Measurements from ENCODE around the gene ZNF525. TPM values are rescaled to one million over a fixed set of nuclear protein-coding genes. Genes with fewer than 3 reads are reported as not detected.

ZNF525 gene
- 6.4 TPM for total RNA-seq

GRCh38 chr19:53365134-53365898 is at the start of gene ZNF525:
Gene ZNF525, plus strand, starts transcription at chr19:53365705. Its CDS starts 6,577 bp downstream, at chr19:53372282.
- H3K36me3 ChIP-seq: no peaks in the 10 kb centered on the region
- H3K4me1 ChIP-seq: peaks cover 6% of the 10 kb centered on the region
- no peak for TF ChIP-seq POLR2A (IDR thresholded peaks at IDR 0.05)
- TF ChIP-seq, protein P1, sequence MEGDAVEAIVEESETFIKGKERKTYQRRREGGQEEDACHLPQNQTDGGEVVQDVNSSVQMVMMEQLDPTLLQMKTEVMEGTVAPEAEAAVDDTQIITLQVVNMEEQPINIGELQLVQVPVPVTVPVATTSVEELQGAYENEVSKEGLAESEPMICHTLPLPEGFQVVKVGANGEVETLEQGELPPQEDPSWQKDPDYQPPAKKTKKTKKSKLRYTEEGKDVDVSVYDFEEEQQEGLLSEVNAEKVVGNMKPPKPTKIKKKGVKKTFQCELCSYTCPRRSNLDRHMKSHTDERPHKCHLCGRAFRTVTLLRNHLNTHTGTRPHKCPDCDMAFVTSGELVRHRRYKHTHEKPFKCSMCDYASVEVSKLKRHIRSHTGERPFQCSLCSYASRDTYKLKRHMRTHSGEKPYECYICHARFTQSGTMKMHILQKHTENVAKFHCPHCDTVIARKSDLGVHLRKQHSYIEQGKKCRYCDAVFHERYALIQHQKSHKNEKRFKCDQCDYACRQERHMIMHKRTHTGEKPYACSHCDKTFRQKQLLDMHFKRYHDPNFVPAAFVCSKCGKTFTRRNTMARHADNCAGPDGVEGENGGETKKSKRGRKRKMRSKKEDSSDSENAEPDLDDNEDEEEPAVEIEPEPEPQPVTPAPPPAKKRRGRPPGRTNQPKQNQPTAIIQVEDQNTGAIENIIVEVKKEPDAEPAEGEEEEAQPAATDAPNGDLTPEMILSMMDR (IDR thresholded peaks at IDR 0.05): no peak
- TF ChIP-seq POLR2AphosphoS5 (IDR thresholded peaks at IDR 0.05; ENCODE audit: insufficient read depth in 1 of 2, low read depth in 1 of 2): peak; percentile 75 to 84
- H3K9me3 ChIP-seq: no peaks in the 10 kb centered on the region
- peak within 1 kb of the TSS; percentile 69 for H3K27ac ChIP-seq
- no peaks in the 10 kb centered on the region for H3K27me3 ChIP-seq
- peak within 1 kb of the TSS; percentile 54 to 65 for H3K4me3 ChIP-seq
- intact Hi-C loops (cut with DNase I): no loop called here
- peak in 1 of 2 donors; percentile 88 for DNase-seq (ENCODE audit: extremely low spot score in 2 of 2)

- H3K4me1 ChIP-seq: peaks cover under 1% of the 10 kb centered on the region
- DNase-seq (ENCODE audit: extremely low spot score in 2 of 2): no peak
- H3K36me3 ChIP-seq: no peaks in the 10 kb centered on the region
- intact Hi-C loops (cut with DNase I): no loop called here
- no peaks in the 10 kb centered on the region for H3K27me3 ChIP-seq
- H3K9me3 ChIP-seq: no peaks in the 10 kb centered on the region
- H3K27ac ChIP-seq: no peak overlapping the region
- TF ChIP-seq, protein P1 (IDR thresholded peaks at IDR 0.05): no peak
- TF ChIP-seq POLR2AphosphoS5 (IDR thresholded peaks at IDR 0.05; ENCODE audit: insufficient read depth in 1 of 2, low read depth in 1 of 2): no peak
- no peak for TF ChIP-seq POLR2A (IDR thresholded peaks at IDR 0.05)
- no peak overlapping the region for H3K4me3 ChIP-seq
Observed at GRCh38 chr19:53328967-53329366, 36.5 kb upstream of the ZNF525 start.

DNA sequence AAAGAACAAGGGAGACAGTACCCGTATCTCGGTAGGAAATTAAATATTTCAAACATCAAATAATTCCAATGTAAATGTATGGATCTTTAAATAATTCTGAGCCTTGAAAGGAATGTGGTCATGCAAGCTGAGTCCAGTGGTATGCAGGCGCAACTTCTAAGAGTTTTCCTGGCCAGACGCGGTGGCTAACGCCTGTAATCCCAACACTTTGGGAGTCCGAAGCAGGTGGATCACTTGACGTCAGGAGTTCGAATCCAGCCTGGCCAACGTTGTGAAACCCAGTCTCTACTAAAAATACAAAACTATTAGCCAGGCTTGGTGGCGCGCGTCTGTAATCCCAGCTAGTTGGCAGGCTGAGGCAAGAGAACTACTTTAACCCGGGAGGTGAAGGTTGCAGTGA is 33.0 kb upstream of the ZNF525 start:
- no peak for TF ChIP-seq POLR2AphosphoS5 (IDR thresholded peaks at IDR 0.05; ENCODE audit: insufficient read depth in 1 of 2, low read depth in 1 of 2)
- TF ChIP-seq, protein P1 (IDR thresholded peaks at IDR 0.05): no peak
- TF ChIP-seq POLR2A (IDR thresholded peaks at IDR 0.05): no peak
- Histone ChIP-seq H3K27ac (no peak overlapping the region), H3K4me3 (peak overlapping the region; percentile 56 to 84), H3K27me3 (no peaks in the 10 kb centered on the region), H3K36me3 (peaks cover 0 to 7% of the 10 kb centered on the region in 2 donors), H3K9me3 (no peaks in the 10 kb centered on the region), H3K4me1 (peaks cover 7% of the 10 kb centered on the region)
- DNase-seq (ENCODE audit: extremely low spot score in 2 of 2): no peak
- intact Hi-C loops (cut with DNase I): no loop called here

DNA sequence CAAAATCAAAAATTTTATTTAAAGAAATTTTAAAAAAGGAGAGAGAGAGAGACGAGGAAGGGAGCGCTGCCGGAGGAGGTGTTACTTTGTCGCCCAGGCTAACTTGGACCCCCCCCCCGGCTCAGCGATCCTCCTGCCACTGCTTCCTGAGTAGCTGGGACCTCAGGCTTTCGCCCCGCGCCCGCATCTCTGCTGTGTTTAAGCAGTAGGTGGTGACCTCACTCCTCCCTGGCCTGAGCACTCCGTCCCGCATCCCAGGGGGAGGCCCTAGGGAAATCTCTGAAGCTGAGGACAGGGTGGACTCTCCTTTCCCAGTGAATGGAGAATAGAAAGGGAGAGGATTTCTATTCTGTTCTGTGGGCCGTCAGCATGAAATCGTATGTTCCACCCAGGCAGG is 32.4 kb upstream of the ZNF525 start:
- peak overlapping the region; percentile 61 for H3K27ac ChIP-seq
- H3K27me3 ChIP-seq: no peaks in the 10 kb centered on the region
- TF ChIP-seq POLR2A (IDR thresholded peaks at IDR 0.05) (no peak), POLR2AphosphoS5 (IDR thresholded peaks at IDR 0.05; ENCODE audit: insufficient read depth in 1 of 2, low read depth in 1 of 2) (no peak)
- TF ChIP-seq, protein P1 (IDR thresholded peaks at IDR 0.05): no peak
- H3K36me3 ChIP-seq: peaks cover 0 to 13% of the 10 kb centered on the region in 2 donors
- H3K4me1 ChIP-seq: peaks cover 7% of the 10 kb centered on the region
- peak overlapping the region; percentile 56 to 84 for H3K4me3 ChIP-seq
- intact Hi-C loops (cut with DNase I): no loop called here
- DNase-seq (ENCODE audit: extremely low spot score in 2 of 2): no peak
- H3K9me3 ChIP-seq: no peaks in the 10 kb centered on the region
